GM21515 (cell line): Measurements from ENCODE around the gene ABCB9.

Experiments used
- ATAC-seq: cut with Tn5 transposase; IDR thresholded peaks from one replicate; pipeline ENCODE4 v1.9.1; 2021; ENCODE audit not compliant: unreplicated experiment

ABCB9 gene

GRCh38 chr12:122884091-122884826, 82.0 kb downstream of the ABCB9 start:
- no peak for ATAC-seq

GRCh38 chr12:122882908-122883558, 83.2 kb downstream of the ABCB9 start:
- no peak for ATAC-seq

GRCh38 chr12:122880668-122881067, 85.6 kb downstream of the ABCB9 start:
- ATAC-seq, result no peak

- no peak for ATAC-seq
These were observed 86.1 kb downstream of the ABCB9 start for GRCh38 chr12:122880155-122880667.
